GM23248 (cell line): ENCODE measurements around the gene NXNL2. TPM values are rescaled to one million over a fixed set of nuclear protein-coding genes. Genes with fewer than 3 reads are reported as not detected.

Experiments used
- DNase-seq: peaks from one replicate; pipeline ENCODE4 v3.0.0-alpha.2; 2015
- H2AFZ ChIP-seq: fragments of 200-600 bp; sonication (generic); 2 replicates; pipeline ENCODE4 v1.6.1; 2016; ENCODE audit warnings: antibody characterized with exemption
- H3F3A ChIP-seq: fragments of 200-600 bp; sonication (generic); 2 replicates; pipeline ENCODE4 v1.6.1; 2016; ENCODE audit warnings: mild to moderate bottlenecking, antibody characterized with exemption, mixed run types; ENCODE audit not compliant: insufficient read depth
- H3K27ac ChIP-seq: fragments of 200-600 bp; sonication (generic); 2 replicates; pipeline ENCODE4 v1.5.1; 2016; ENCODE audit warnings: mild to moderate bottlenecking
- H3K27me3 ChIP-seq: fragments of 200-600 bp; sonication (generic); replicated peaks from 2 replicates; pipeline ENCODE4 v1.6.1; 2016; ENCODE audit warnings: mild to moderate bottlenecking; ENCODE audit not compliant: insufficient read depth
- H3K36me3 ChIP-seq: fragments of 200-600 bp; sonication (generic); 2 replicates; pipeline ENCODE4 v1.6.1; 2016; ENCODE audit warnings: low read depth, mild to moderate bottlenecking
- H3K4me1 ChIP-seq: fragments of 200-600 bp; sonication (generic); 2 replicates; pipeline ENCODE4 v1.6.1; 2016; ENCODE audit warnings: mild to moderate bottlenecking; ENCODE audit not compliant: insufficient read depth
- H3K4me2 ChIP-seq: fragments of 200-600 bp; sonication (generic); one replicate; pipeline ENCODE4 v1.6.1; 2016; ENCODE audit warnings: mild to moderate bottlenecking; ENCODE audit not compliant: unreplicated experiment
- H3K4me3 ChIP-seq: fragments of 200-600 bp; sonication (generic); 2 replicates; pipeline ENCODE4 v1.5.1; 2016; ENCODE audit warnings: mild to moderate bottlenecking
- H3K79me2 ChIP-seq: fragments of 200-600 bp; sonication (generic); 2 replicates; pipeline ENCODE4 v1.6.1; 2016; ENCODE audit warnings: mild to moderate bottlenecking; ENCODE audit not compliant: insufficient read depth
- H3K9ac ChIP-seq: fragments of 200-600 bp; sonication (generic); 2 replicates; pipeline ENCODE4 v1.6.1; 2016; ENCODE audit warnings: mild to moderate bottlenecking
- H3K9me2 ChIP-seq: fragments of 200-600 bp; sonication (generic); 2 replicates; pipeline ENCODE4 v1.6.1; 2016; ENCODE audit warnings: mixed run types, mild to moderate bottlenecking, moderate library complexity; ENCODE audit not compliant: insufficient read depth
- H3K9me3 ChIP-seq: fragments of 200-600 bp; sonication (generic); one replicate; pipeline ENCODE4 v1.6.1; 2017; ENCODE audit warnings: low read depth
- H4K20me1 ChIP-seq: fragments of 200-600 bp; sonication (generic); 2 replicates; pipeline ENCODE4 v1.6.0; 2016; ENCODE audit not compliant: insufficient read depth
- EZH2 ChIP-seq: fragments of 200-600 bp; sonication (generic); IDR thresholded peaks from 2 replicates; pipeline ENCODE4 v1.6.1; 2018; ENCODE audit warnings: antibody characterized with exemption, mild to moderate bottlenecking; ENCODE audit not compliant: insufficient read depth, poor library complexity, severe bottlenecking
- EZH2phosphoT487 ChIP-seq: fragments of 200-600 bp; sonication (generic); IDR thresholded peaks from 2 replicates; pipeline ENCODE4 v1.6.1; 2018; ENCODE audit warnings: antibody characterized with exemption, moderate library complexity, mild to moderate bottlenecking, low read depth; ENCODE audit not compliant: insufficient read depth
- WGBS, 2 experiments: methylation state at CpG; one replicate each; pipeline ENCODE4 v1.1.6; 2015 to 2017; ENCODE audit warnings: low lambda C conversion rate in 2 of 2, low coverage in 1 of 2; ENCODE audit errors: missing lambda C conversion rate in 2 of 2; 5-methylcytosine and 5-hydroxymethylcytosine counted together
- in situ Hi-C: fragments of 300-500 bp; cut with MboI; formaldehyde crosslinking; loops from 2 replicates; pipeline ENCODE4 v1.15.0; 2020
- polyA plus RNA-seq: library from polyadenylated mRNA; unstranded; fragments of >200 nt; fragmentation: Nextera tagmentation; extraction: Ambion mirVana; gene quantifications from 2 replicates; pipeline ENCODE4 v1.2.1, GENCODE V29; 2016
- total RNA-seq: library from RNA; depleted of rRNA; stranded (reverse); fragments of >200 nt; shearing (Covaris generic); gene quantifications from 2 replicates; pipeline ENCODE4 v1.2.3, GENCODE V29; 2014

NXNL2 gene
- total and polyA plus RNA-seq, 2 experiments from 2014 or later, result 1.4 to 3.1 TPM

GRCh38 chr9:88503845-88504764 is 30.9 kb upstream of the NXNL2 start:
- no peaks in the 10 kb centered on the region for H3K27me3 ChIP-seq
- H3K36me3 ChIP-seq, result no peaks in the 10 kb centered on the region
- no peak for DNase-seq
- 92 to 97% methylated on average over 17 of the region's 17 CpGs for WGBS, 2 experiments
- no peak overlapping the region for H3K9ac ChIP-seq
- H4K20me1 ChIP-seq, result no peaks in the 10 kb centered on the region
- no peaks in the 10 kb centered on the region for H3K79me2 ChIP-seq
- H3K27ac ChIP-seq, result no peak overlapping the region
- H3K9me2 ChIP-seq, result no peaks in the 10 kb centered on the region
- H3F3A ChIP-seq, result no peaks in the 10 kb centered on the region
- no peaks in the 10 kb centered on the region for H3K9me3 ChIP-seq
- H2AFZ ChIP-seq, result no peak overlapping the region
- TF ChIP-seq EZH2phosphoT487 (no peak), EZH2 (no peak)
- no peak overlapping the region for H3K4me2 ChIP-seq
- no peaks in the 10 kb centered on the region for H3K4me1 ChIP-seq
- in situ Hi-C loops, result no loop called here
- H3K4me3 ChIP-seq, result no peak overlapping the region

- H3K4me2 ChIP-seq, result no peak overlapping the region
- no peak overlapping the region for H3K4me3 ChIP-seq
- no peaks in the 10 kb centered on the region for H3F3A ChIP-seq
- H2AFZ ChIP-seq, result no peak overlapping the region
- H3K9me2 ChIP-seq, result no peaks in the 10 kb centered on the region
- H4K20me1 ChIP-seq, result no peaks in the 10 kb centered on the region
- H3K36me3 ChIP-seq, result no peaks in the 10 kb centered on the region
- 74 to 78% methylated on average over 2 of the region's 2 CpGs for WGBS, 2 experiments
- no peaks in the 10 kb centered on the region for H3K4me1 ChIP-seq
- H3K9ac ChIP-seq, result no peak overlapping the region
- no peak overlapping the region for H3K27ac ChIP-seq
- no peaks in the 10 kb centered on the region for H3K27me3 ChIP-seq
- H3K9me3 ChIP-seq, result no peaks in the 10 kb centered on the region
- in situ Hi-C loops, result no loop called here
- H3K79me2 ChIP-seq, result no peaks in the 10 kb centered on the region
- no peak for DNase-seq
- no peak for TF ChIP-seq EZH2
- no peak for TF ChIP-seq EZH2phosphoT487
Observed at GRCh38 chr9:88508326-88508725, 26.7 kb upstream of the NXNL2 start.

GRCh38 chr9:88511906-88512305 is 23.1 kb upstream of the NXNL2 start:
- Histone ChIP-seq H3K79me2 (no peaks in the 10 kb centered on the region), H3F3A (no peaks in the 10 kb centered on the region), H3K4me2 (no peak overlapping the region), H3K9me2 (no peaks in the 10 kb centered on the region), H3K4me3 (no peak overlapping the region), H2AFZ (no peak overlapping the region), H4K20me1 (no peaks in the 10 kb centered on the region), H3K36me3 (no peaks in the 10 kb centered on the region), H3K27ac (no peak overlapping the region), H3K9me3 (no peaks in the 10 kb centered on the region), H3K27me3 (no peaks in the 10 kb centered on the region), H3K4me1 (no peaks in the 10 kb centered on the region), H3K9ac (no peak overlapping the region)
- in situ Hi-C loops, result no loop called here
- TF ChIP-seq EZH2phosphoT487, result no peak
- TF ChIP-seq EZH2, result no peak
- WGBS, 2 experiments, result 53 to 55% methylated on average over 4 of the region's 4 CpGs
- DNase-seq, result no peak

GRCh38 chr9:88514247-88514646 is 20.7 kb upstream of the NXNL2 start:
- Histone ChIP-seq H4K20me1 (no peaks in the 10 kb centered on the region), H3K9me3 (no peaks in the 10 kb centered on the region), H3K36me3 (no peaks in the 10 kb centered on the region), H3K4me2 (no peak overlapping the region), H3K9ac (no peak overlapping the region), H3K4me1 (no peaks in the 10 kb centered on the region), H2AFZ (no peak overlapping the region), H3K27me3 (no peaks in the 10 kb centered on the region), H3F3A (no peaks in the 10 kb centered on the region), H3K9me2 (no peaks in the 10 kb centered on the region), H3K79me2 (no peaks in the 10 kb centered on the region), H3K27ac (no peak overlapping the region), H3K4me3 (no peak overlapping the region)
- in situ Hi-C loops, result no loop called here
- DNase-seq, result no peak
- WGBS, 2 experiments, result 94 to 97% methylated on average over 6 of the region's 6 CpGs
- TF ChIP-seq EZH2phosphoT487, result no peak
- no peak for TF ChIP-seq EZH2
